GM12865 (cell line): ENCODE results near the gene GAL3ST2.
"Not testable (repeated sequence)": the region's sequence is repeated elsewhere in the genome, so short reads cannot be mapped to it uniquely, and the experiment has no call there.

Experiments
- DNase-seq: peaks from one replicate; pipeline ENCODE4 v3.0.0; 2010; ENCODE audit warnings: low read depth
- H3K4me3 ChIP-seq: 2 replicates; pipeline ENCODE4 v1.5.1; 2011; ENCODE audit warnings: mild to moderate bottlenecking, low read depth, low read length, control low read depth
- TF ChIP-seq, protein P1 (sequence below): IDR thresholded peaks from 2 replicates; pipeline ENCODE4 v1.5.1; 2011; ENCODE audit warnings: low read length, control low read depth, low read depth, inconsistent platforms; ENCODE audit not compliant: insufficient read depth; ENCODE audit errors: missing control alignments

The GAL3ST2 gene

DNA sequence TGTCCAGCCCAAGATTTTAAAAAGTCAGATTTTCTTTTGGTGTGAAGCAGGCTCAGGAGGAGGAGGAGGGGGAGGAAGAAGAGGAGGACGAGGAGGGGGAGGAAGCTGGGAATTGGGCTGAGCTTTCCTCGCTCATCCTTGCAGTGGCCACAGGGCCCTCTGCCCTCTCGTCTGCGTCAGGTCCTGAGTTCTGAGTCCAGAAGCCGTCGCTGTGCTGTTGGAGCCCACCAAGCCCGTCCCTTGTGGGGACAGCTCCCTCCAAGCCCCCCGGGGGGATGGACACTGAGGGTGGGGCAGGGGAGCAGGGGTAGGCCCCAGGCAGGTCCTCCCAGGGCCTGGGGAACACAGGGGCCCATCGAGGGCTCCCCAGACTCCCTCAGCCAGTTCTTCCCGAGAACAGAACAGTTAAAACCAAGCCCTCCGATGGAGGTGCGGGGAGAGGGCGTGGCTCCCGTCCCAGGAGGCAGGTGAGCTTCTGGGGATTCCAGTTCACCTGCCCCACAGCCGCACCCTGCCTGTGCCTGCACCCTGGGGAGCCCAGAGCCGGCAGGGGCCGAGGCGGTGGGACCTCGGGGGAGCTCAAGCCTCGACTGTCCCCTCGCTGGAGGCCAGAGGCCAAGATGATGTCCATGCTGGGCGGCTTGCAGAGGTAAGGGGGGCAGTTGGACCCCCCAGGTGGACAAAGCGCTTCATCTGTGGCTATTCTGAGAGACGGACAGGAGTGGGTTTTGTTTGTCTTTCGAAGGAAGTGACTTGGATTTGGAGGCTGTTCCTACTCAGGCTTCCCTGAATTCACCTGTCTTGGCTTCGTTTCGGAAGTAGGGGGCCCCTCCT, at the start of gene GAL3ST2:
Gene GAL3ST2 (plus strand): TSS at position 487 of the 834 bp plus-strand sequence. CDS start 134 bp downstream, at position 621.
- no peak for DNase-seq
- TF ChIP-seq, protein P1, sequence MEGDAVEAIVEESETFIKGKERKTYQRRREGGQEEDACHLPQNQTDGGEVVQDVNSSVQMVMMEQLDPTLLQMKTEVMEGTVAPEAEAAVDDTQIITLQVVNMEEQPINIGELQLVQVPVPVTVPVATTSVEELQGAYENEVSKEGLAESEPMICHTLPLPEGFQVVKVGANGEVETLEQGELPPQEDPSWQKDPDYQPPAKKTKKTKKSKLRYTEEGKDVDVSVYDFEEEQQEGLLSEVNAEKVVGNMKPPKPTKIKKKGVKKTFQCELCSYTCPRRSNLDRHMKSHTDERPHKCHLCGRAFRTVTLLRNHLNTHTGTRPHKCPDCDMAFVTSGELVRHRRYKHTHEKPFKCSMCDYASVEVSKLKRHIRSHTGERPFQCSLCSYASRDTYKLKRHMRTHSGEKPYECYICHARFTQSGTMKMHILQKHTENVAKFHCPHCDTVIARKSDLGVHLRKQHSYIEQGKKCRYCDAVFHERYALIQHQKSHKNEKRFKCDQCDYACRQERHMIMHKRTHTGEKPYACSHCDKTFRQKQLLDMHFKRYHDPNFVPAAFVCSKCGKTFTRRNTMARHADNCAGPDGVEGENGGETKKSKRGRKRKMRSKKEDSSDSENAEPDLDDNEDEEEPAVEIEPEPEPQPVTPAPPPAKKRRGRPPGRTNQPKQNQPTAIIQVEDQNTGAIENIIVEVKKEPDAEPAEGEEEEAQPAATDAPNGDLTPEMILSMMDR, result no peak
- no peak within 1 kb of the TSS for H3K4me3 ChIP-seq

DNA sequence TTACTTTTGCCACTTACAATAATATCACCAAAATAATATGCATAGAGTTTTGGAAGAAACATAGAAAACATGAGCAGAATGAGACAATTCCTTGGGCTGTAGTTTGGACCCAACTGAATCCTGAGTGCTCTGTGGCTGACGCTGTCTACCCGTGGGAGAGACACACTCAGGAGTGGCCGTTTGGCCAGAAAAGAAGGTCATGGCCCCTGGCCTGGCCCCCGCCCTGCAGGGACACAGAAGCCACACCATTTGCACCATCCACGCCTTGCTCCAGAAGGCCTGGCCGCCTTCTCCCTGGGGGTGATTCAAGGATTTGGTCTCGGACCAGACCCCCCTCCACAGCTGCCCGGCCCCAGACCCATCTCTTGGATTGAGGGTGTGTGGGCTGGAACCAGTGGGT, 48.6 kb upstream of the GAL3ST2 start:
- no peak overlapping the region for H3K4me3 ChIP-seq
- DNase-seq, result no peak
- TF ChIP-seq, protein P1, result no peak

DNA sequence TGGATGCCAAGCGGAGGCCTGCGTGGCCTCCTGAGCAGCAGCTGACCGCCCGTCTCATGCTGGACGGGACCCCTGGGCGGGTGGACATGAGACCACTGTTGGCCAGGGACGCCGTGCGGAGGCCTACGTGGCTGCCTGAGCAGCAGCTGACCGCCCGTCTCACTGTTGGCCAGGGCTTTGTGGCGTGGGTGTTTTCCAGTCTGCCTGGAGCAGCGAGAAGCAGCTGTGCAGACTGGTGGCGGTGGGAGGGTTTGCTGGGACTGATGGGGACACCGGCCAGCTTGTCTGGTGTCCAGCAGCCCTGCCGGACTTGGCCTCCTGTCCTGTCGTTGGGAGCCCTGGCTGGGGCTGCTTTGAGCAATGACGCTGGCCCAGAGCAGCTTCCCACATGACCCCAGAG, 48.0 kb upstream of the GAL3ST2 start:
- no peak overlapping the region for H3K4me3 ChIP-seq
- DNase-seq, result no peak
- TF ChIP-seq, protein P1, result no peak

DNA sequence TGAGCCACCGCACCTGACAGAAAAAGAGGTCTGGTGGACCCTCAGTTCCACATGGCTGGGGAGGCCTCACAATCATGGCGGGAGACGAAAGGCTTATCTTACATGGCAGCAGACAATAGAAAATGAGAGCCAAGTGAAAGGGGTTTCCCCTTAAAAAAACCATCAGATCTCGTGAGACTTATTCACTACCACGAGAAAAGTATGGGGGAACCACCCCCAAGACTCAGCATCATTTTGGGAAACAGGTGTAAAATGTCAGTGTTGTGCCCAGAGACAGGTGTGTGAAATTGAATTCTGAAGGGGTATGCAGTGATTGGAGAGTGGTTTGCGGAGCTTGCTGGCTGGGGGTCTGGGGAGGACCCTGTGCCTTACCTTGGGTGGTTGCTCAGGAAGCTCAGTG, 46.8 kb upstream of the GAL3ST2 start:
- TF ChIP-seq, protein P1, result no peak
- peak; percentile 39 for DNase-seq
- H3K4me3 ChIP-seq, result no peak overlapping the region

DNA sequence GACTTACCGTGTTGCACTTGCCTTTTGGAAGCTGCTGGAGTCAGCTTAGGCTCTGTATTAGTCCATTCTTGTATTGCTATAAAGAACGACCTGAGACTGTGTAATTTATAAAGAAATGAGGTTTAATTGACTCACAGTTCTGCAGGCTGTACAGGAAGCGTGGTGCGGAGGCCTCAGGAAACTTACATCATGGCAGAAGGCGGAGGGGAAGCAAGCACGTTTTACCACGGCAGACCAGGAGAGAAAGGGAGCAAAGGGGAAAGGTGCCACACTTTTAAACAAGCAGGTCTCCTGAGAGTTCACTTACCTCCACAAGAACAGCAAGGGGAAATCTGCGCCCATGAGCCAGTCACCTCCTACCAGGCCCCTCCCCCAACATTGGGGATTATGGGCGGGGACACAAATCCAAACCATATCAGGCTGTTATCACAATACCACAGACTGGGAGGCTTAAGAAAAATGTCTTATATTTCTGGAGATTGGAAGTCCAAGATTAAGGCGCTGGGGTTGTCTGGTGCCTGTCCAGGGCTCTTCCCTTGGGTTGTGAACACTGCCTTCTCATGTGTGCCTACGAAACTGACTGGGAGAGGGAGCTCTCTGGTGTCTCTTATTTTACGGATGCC, 45.8 kb upstream of the GAL3ST2 start:
- H3K4me3 ChIP-seq, result no peak overlapping the region
- TF ChIP-seq, protein P1, result no peak
- DNase-seq, result no peak

DNA sequence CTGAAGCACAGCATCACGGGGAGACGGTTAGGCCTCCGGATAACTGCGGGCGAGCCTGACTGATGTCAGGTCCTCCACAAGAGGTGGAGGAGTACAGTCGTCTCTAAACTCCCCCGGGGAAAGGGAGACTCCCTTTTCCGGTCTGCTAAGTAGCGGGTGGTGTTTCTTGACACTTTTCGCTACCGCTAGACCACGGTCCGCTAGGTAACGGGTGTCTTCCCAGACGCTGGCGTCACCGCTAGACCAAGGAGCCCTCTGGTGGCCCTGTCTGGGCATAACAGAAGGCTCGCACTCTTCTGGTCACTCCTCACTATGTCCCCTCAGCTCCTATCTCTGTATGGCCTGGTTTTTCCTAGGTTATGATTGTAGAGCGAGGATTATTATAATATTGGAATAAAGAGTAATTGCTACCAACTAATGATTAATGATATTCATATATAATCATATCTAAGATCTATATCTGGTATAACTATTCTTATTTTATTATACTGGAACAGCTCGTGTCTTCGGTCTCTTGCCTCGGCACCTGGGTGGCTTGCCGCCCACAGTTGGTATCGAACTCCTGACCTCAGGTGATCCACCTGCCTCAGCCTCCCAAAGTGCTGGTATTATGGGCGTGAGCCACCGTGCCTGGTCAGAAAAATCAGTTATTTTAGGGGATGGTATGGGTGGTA, 44.0 kb upstream of the GAL3ST2 start:
- TF ChIP-seq, protein P1, result peak; percentile 31
- H3K4me3 ChIP-seq, result not testable (repeated sequence)
- DNase-seq, result peak; percentile 84
